Chondrocyte (in vitro differentiated cells): ENCODE data around the gene FAM162A. TPM values are rescaled to one million over a fixed set of nuclear protein-coding genes. Genes with fewer than 3 reads are reported as not detected.

Source experiments
- DNase-seq: peaks from one replicate; pipeline ENCODE4 v3.0.0; 2021; ENCODE audit warnings: mixed read lengths, low spot score
- H3K27ac Mint-ChIP-seq: one replicate; pipeline ENCODE4 v1.8.0; 2021; ENCODE audit warnings: mild to moderate bottlenecking, moderate library complexity, mixed read lengths; ENCODE audit not compliant: unreplicated experiment
- H3K27me3 Mint-ChIP-seq: 2 replicates; pipeline ENCODE4 v1.8.0; 2021; ENCODE audit warnings: low read depth, mixed read lengths
- H3K36me3 Mint-ChIP-seq: 2 replicates; pipeline ENCODE4 v1.8.0; 2021; ENCODE audit warnings: low read depth, mixed read lengths
- H3K4me1 Mint-ChIP-seq: 2 replicates; pipeline ENCODE4 v1.8.0; 2021; ENCODE audit warnings: low read depth, mild to moderate bottlenecking, mixed read lengths
- H3K4me3 Mint-ChIP-seq: one replicate; pipeline ENCODE4 v1.8.0; 2021; ENCODE audit warnings: mild to moderate bottlenecking, moderate library complexity, mixed read lengths; ENCODE audit not compliant: unreplicated experiment
- H3K9me3 Mint-ChIP-seq: 2 replicates; pipeline ENCODE4 v1.8.0; 2021; ENCODE audit warnings: low read depth, mixed read lengths
- total RNA-seq: library from RNA; stranded (reverse); gene quantifications from 3 replicates; pipeline ENCODE4 v1.2.1, GENCODE V29; 2021
- TF ChIP-seq, protein P1 (sequence below): fragments of 200-600 bp; sonication (generic); IDR thresholded peaks from 2 replicates; pipeline ENCODE4 v1.5.0; 2021; ENCODE audit warnings: antibody characterized with exemption, mild to moderate bottlenecking, moderate library complexity

The FAM162A gene
- total RNA-seq, 1 donor from 2014 or later: 40.1 TPM

DNA sequence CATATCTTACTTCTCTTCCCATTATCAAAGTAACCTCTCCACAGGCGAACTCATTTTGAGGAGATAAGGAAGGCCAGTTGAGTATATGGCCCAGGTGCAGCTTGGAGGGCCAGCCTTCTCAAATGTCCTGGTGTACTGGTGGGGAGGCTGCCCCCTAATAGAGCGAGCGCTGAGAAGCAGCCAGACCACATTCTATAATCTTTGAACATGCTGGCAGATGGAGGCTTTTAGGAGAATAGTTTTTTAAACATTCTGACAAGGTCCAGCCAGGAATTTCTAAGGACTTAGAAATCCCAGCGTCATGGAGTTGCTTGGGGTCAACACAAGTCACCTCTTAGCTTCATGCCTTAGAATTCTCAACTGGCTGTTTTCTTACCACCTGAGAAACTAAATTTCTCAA lies 26.1 kb downstream of the FAM162A start:
- H3K36me3 Mint-ChIP-seq: peaks cover 9% of the 10 kb centered on the region
- H3K4me1 Mint-ChIP-seq: peaks cover 31% of the 10 kb centered on the region
- no peak for DNase-seq
- H3K27me3 Mint-ChIP-seq: no peaks in the 10 kb centered on the region
- H3K27ac Mint-ChIP-seq: no peak overlapping the region
- TF ChIP-seq, protein P1, sequence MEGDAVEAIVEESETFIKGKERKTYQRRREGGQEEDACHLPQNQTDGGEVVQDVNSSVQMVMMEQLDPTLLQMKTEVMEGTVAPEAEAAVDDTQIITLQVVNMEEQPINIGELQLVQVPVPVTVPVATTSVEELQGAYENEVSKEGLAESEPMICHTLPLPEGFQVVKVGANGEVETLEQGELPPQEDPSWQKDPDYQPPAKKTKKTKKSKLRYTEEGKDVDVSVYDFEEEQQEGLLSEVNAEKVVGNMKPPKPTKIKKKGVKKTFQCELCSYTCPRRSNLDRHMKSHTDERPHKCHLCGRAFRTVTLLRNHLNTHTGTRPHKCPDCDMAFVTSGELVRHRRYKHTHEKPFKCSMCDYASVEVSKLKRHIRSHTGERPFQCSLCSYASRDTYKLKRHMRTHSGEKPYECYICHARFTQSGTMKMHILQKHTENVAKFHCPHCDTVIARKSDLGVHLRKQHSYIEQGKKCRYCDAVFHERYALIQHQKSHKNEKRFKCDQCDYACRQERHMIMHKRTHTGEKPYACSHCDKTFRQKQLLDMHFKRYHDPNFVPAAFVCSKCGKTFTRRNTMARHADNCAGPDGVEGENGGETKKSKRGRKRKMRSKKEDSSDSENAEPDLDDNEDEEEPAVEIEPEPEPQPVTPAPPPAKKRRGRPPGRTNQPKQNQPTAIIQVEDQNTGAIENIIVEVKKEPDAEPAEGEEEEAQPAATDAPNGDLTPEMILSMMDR: no peak
- H3K9me3 Mint-ChIP-seq: no peaks in the 10 kb centered on the region
- no peak overlapping the region for H3K4me3 Mint-ChIP-seq

DNA sequence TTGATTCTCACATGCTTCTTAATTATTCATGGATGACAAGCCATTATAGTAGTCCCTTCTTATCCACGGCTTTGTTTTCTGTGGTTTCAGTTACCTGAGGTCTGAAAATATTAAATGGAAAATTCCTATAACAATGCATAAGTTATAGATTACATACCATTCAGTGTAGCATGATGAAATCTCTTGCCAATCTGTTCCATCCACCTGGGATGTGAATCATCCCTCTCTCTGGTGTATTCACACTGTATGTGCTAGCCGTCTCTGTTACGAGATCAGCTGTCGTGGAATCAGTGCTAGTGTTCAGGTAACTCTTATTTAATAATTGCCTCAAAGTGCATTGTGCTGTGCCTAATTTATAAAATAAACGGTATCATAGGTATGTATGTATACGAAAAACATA lies 26.7 kb downstream of the FAM162A start:
- H3K9me3 Mint-ChIP-seq: no peaks in the 10 kb centered on the region

DNA sequence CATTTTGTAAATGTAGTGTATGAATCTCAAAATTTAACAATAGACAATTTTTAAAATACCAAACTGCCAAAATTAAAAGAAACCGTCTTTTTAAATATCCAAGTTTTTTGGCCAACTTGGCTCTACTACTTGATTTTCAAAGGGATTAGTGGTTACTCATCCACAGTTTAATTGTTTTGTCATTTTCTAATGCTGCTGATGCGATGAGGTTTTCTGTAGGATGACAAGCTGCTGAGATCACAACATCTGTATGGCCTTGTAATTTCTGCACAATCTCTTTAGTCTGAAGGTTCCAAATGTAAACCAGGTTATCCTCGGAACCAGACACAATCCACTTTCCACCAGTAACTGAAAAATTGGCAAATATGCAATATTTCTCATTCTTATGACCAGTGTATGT lies 30.4 kb downstream of the FAM162A start:
- peak overlapping the region; percentile 95 for H3K4me3 Mint-ChIP-seq
- no peaks in the 10 kb centered on the region for H3K27me3 Mint-ChIP-seq
- no peak overlapping the region for H3K27ac Mint-ChIP-seq
- peaks cover 4% of the 10 kb centered on the region for H3K36me3 Mint-ChIP-seq
- TF ChIP-seq, protein P1: no peak
- no peaks in the 10 kb centered on the region for H3K9me3 Mint-ChIP-seq
- DNase-seq: no peak
- H3K4me1 Mint-ChIP-seq: peaks cover 49% of the 10 kb centered on the region

More for the DNA sequence above, 26.7 kb downstream of the FAM162A start:
- no peak overlapping the region for H3K27ac Mint-ChIP-seq
- no peak for DNase-seq
- H3K36me3 Mint-ChIP-seq: peaks cover 9% of the 10 kb centered on the region
- TF ChIP-seq, protein P1: no peak
- H3K4me1 Mint-ChIP-seq: peaks cover 35% of the 10 kb centered on the region
- H3K4me3 Mint-ChIP-seq: no peak overlapping the region
- no peaks in the 10 kb centered on the region for H3K27me3 Mint-ChIP-seq

DNA sequence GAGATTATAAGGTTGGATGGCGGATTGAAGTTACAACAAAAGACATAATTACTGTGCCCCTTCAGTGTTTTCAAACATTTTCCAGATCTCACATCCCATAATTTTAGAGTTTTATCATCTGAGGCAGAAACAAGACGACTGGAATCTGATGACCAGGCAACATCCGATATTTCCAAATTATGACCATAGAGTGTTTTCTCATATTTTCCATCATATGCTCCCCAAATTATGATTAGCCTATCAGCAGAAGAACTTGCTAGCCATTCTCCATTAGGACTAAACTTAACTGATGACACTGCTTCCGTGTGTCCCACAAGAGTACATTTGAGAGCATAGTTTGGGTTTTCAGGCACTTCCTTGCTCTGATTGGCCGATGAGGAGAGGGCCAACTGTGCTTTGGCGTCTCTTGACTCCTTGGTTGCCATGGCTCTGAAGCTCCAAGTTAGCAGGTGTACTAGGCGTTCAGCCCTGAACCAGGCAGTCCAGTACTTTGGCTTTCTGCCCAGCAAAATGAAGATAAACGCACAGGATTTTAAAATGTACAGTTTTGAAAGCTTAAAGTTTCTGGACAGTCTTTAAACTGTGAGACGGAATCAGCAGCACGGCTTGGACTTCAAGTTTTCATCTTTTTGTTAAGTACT lies 31.2 kb downstream of the FAM162A start:
- no peaks in the 10 kb centered on the region for H3K9me3 Mint-ChIP-seq

DNA sequence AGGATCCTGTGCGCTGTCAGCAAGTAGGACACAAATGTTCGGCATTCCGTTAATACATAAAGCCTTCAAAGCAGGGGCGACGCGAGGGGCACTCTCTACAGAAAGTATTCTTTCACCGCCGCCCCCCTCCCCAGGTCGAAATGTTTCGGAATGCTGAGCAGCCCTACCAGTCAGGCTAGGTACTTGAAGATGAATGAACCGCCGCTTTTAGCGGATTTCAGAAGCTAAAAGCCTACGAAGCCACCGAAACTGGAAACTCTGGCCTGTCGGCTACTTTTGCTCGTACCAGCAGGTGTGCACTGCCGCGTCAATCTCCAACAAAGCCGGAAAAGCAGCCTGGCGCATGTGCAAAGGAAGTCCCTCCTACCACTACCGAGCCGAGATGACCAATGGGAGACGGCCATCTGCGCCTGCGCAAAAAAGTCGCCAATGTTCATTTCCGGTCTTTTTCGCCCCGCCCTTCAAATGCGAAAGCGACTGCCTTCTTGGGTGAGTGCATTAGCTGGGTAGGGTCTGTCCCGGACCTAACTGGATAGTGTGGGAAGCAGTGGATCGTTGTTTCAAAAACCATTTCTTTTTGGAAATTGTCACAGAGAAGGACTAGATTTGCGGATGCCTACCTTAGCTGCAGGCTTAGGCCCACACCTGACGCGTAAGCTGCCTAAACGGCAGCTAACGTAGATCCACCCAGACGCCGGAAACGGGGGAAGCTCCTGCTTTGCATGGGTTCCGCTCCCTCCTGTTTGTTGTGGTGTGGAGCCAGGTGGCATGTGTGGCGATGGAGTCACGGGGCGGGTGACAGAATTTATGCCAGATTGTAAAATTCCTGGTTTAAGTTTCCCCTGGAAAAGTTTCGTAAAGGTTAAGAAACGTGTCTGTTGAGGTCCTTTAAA lies 32.0 kb downstream of the FAM162A start, which contains the start of gene WDR5B:
Gene WDR5B (minus strand): TSS at position 301 of the 893 bp plus-strand sequence. CDS start 534 bp downstream, outside the sequence.
- peak within 1 kb of the TSS; percentile 99 for H3K27ac Mint-ChIP-seq
- H3K4me1 Mint-ChIP-seq: peaks cover 49% of the 10 kb centered on the region
- H3K4me3 Mint-ChIP-seq: peak within 1 kb of the TSS; percentile 95
- TF ChIP-seq, protein P1: peak; percentile 28
- H3K27me3 Mint-ChIP-seq: no peaks in the 10 kb centered on the region
- H3K9me3 Mint-ChIP-seq: no peaks in the 10 kb centered on the region
- DNase-seq: peak; percentile 98
- H3K36me3 Mint-ChIP-seq: peaks cover 2% of the 10 kb centered on the region

More for the DNA sequence above, 31.2 kb downstream of the FAM162A start:
- no peaks in the 10 kb centered on the region for H3K27me3 Mint-ChIP-seq
- TF ChIP-seq, protein P1: no peak
- peaks cover 49% of the 10 kb centered on the region for H3K4me1 Mint-ChIP-seq
- peak overlapping the region; percentile 95 for H3K4me3 Mint-ChIP-seq
- H3K36me3 Mint-ChIP-seq: peaks cover 2% of the 10 kb centered on the region
- no peak for DNase-seq
- peak overlapping the region; percentile 99 for H3K27ac Mint-ChIP-seq
